ENCODE data around the gene LACC1. TPM values are rescaled to one million over a fixed set of nuclear protein-coding genes. Genes with fewer than 3 reads are reported as not detected.

LACC1 gene
- total and polyA plus RNA-seq, 2 of the 8 experiments (the other 6 are each of a cell fraction or from before 2014, with no cell fraction given): 0.57 to 3.6 TPM

DNA sequence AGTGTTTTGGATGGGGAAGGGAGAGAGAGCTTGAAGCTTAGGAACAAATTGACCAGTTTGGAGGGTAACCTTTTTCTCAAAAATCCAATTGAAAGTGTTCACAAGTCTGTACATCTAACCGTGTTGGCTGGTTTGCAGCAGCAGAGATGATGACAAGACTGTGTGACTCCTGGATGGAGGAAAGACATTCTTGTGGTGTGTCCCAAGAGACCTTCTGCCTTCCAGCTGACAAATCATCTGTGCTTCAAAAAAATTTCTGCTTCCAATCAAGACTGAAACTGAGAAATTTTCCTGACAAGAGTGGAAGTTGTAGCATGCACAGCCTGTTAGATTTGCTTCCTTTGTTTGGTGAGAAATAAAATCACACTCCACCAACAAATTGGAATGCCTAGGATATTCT lies 56.2 kb downstream of the LACC1 start:
- no peaks in the 10 kb centered on the region for H3K36me3 ChIP-seq (ENCODE audit: control insufficient read depth in 2 of 4, insufficient read depth in 4 of 4, low read length in 3 of 4)
- no peak overlapping the region for H4K5ac ChIP-seq (ENCODE audit: insufficient read length, low read depth, low read length)
- no peak overlapping the region for H3K18ac ChIP-seq (ENCODE audit: extremely low read depth, low read length)
- H2BK120ac ChIP-seq (replicated peaks; ENCODE audit: low read depth, low read length): no peak overlapping the region
- H3K27ac ChIP-seq (ENCODE audit: low read depth, low read length): no peak overlapping the region
- CTCF ChIA-PET (ENCODE audit: partially characterized antibody): interaction anchor here (0.6 to 1.2 kb wide), 3 partner anchors 16 to 111 kb away, joined by 3 to 4 read pairs (median 3); no protein-coding TSS in a partner anchor
- no peak overlapping the region for H3K4me3 ChIP-seq (ENCODE audit: extremely low read depth in 1 of 4, insufficient read depth in 2 of 4, low read depth in 3 of 4, low read length in 4 of 4)
- no peaks in the 10 kb centered on the region for H3K9me3 ChIP-seq (ENCODE audit: insufficient read depth in 2 of 2, low read depth in 1 of 2, low read length in 1 of 2)
- H3K27me3 ChIP-seq (replicated peaks in 1 of 4; ENCODE audit: control insufficient read depth in 3 of 4, extremely low read depth in 1 of 4, insufficient read depth in 3 of 4, low read length in 3 of 4): no peaks in the 10 kb centered on the region
- H3K23ac ChIP-seq (ENCODE audit: insufficient read length): no peak overlapping the region
- FAIRE-seq: no peak
- H3K79me2 ChIP-seq (ENCODE audit: control insufficient read depth in 1 of 2, insufficient read depth in 2 of 2, low read length in 2 of 2): no peaks in the 10 kb centered on the region
- 92% methylated on average over 1 of the region's 1 CpG; no CpG with 5 or more reads in 1 of the 2 experiments for WGBS, 2 experiments (ENCODE audit: extremely low coverage in 1 of 2, insufficient coverage in 1 of 2, insufficient read length in 1 of 2, insufficient replicate concordance in 2 of 2, low coverage in 1 of 2, low lambda C conversion rate in 2 of 2, missing lambda C conversion rate in 1 of 2)
- POLR2A ChIA-PET (ENCODE audit: partially characterized antibody): no interaction called here
- no peak overlapping the region for H2BK15ac ChIP-seq (ENCODE audit: low read length)
- H2BK12ac ChIP-seq (ENCODE audit: low read depth, low read length): no peak overlapping the region
- H3K4me2 ChIP-seq (ENCODE audit: insufficient read depth in 1 of 2, low read depth in 2 of 2, low read length in 2 of 2): no peak overlapping the region
- TF ChIP-seq, protein P1, sequence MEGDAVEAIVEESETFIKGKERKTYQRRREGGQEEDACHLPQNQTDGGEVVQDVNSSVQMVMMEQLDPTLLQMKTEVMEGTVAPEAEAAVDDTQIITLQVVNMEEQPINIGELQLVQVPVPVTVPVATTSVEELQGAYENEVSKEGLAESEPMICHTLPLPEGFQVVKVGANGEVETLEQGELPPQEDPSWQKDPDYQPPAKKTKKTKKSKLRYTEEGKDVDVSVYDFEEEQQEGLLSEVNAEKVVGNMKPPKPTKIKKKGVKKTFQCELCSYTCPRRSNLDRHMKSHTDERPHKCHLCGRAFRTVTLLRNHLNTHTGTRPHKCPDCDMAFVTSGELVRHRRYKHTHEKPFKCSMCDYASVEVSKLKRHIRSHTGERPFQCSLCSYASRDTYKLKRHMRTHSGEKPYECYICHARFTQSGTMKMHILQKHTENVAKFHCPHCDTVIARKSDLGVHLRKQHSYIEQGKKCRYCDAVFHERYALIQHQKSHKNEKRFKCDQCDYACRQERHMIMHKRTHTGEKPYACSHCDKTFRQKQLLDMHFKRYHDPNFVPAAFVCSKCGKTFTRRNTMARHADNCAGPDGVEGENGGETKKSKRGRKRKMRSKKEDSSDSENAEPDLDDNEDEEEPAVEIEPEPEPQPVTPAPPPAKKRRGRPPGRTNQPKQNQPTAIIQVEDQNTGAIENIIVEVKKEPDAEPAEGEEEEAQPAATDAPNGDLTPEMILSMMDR (IDR thresholded peaks at IDR 0.05; ENCODE audit: control extremely low read depth in 1 of 3, insufficient read depth in 1 of 3, low read depth in 1 of 3, low read length in 3 of 3): no peak
- TF ChIP-seq CBX5 (IDR thresholded peaks at IDR 0.05; ENCODE audit: low read depth, low read length): no peak
- TF ChIP-seq BRCA1 (IDR thresholded peaks at IDR 0.05; ENCODE audit: low read depth, low read length): no peak
- H3K23me2 ChIP-seq (ENCODE audit: low read depth, low read length): no peaks in the 10 kb centered on the region
- no peak overlapping the region for H3K4ac ChIP-seq (replicated peaks; ENCODE audit: insufficient read length, low read depth, low read length)
- no peak for DNase-seq (ENCODE audit: low read depth in 1 of 2, low spot score in 2 of 2)
- no peak overlapping the region for H2AK5ac ChIP-seq (ENCODE audit: low read depth, low read length)
- H4K91ac ChIP-seq (replicated peaks; ENCODE audit: insufficient read length, low read length): no peak overlapping the region
- no peak overlapping the region for H3K9ac ChIP-seq (replicated peaks in 1 of 4; ENCODE audit: extremely low read depth in 1 of 4, low read depth in 3 of 4, low read length in 3 of 4)
- H2BK5ac ChIP-seq (ENCODE audit: low read depth, low read length): no peak overlapping the region
- H4K8ac ChIP-seq (ENCODE audit: extremely low read depth, insufficient read depth, low read length): no peak overlapping the region
- H4K20me1 ChIP-seq (replicated peaks in 1 of 2; ENCODE audit: control insufficient read depth in 1 of 2, insufficient read depth in 2 of 2, low read length in 2 of 2): no peaks in the 10 kb centered on the region
- no peak overlapping the region for H3K14ac ChIP-seq (ENCODE audit: insufficient read length)
- H3K4me1 ChIP-seq (replicated peaks in 1 of 4; ENCODE audit: control insufficient read depth in 3 of 4, insufficient read depth in 4 of 4, low read length in 3 of 4): no peaks in the 10 kb centered on the region
- H2AFZ ChIP-seq (ENCODE audit: low read length): no peak overlapping the region
- H3K56ac ChIP-seq (replicated peaks; ENCODE audit: insufficient read length, low read depth, low read length): no peak overlapping the region
- H3K79me1 ChIP-seq (ENCODE audit: low read depth, low read length): no peaks in the 10 kb centered on the region
- no peak overlapping the region for H2BK20ac ChIP-seq (ENCODE audit: low read length)
